H1 (cell line): ENCODE measurements around the gene CUL2. TPM values are rescaled to one million over a fixed set of nuclear protein-coding genes. Genes with fewer than 3 reads are reported as not detected.

Source experiments
- CTCF ChIA-PET: fragments of 300-600 bp; sonication (Branson Sonifier 250); formaldehyde crosslinking; loops from one replicate; lab custom pipeline; 2021; ENCODE audit not compliant: partially characterized antibody; lab: Charles Lee
- POLR2A ChIA-PET: fragments of 300-600 bp; sonication (Branson Sonifier 250); formaldehyde crosslinking; loops from one replicate; lab custom pipeline; 2021; ENCODE audit warnings: inconsistent platforms; ENCODE audit not compliant: partially characterized antibody; lab: Charles Lee
- DNase-seq, 2 experiments: peaks; one replicate each; pipeline versions ENCODE4 v3.0.0 to v3.0.0-alpha.2; 2010 to 2022; ENCODE audit warnings: low spot score in 2 of 2, low read depth in 1 of 2, mixed read lengths in 1 of 2
- FAIRE-seq: peaks from 2 replicates; lab custom pipeline; 2011; peaks lifted over from hg19 to GRCh38; lab: Jason Lieb, UNC
- H2AFZ ChIP-seq: 2 replicates; pipeline ENCODE4 v1.8.1; 2012; ENCODE audit warnings: low read length, inconsistent platforms
- H2AK5ac ChIP-seq: 2 replicates; pipeline ENCODE4 v1.6.1; 2013; ENCODE audit warnings: low read depth, low read length
- H2BK120ac ChIP-seq: replicated peaks from 2 replicates; pipeline ENCODE3; 2013; ENCODE audit warnings: low read depth, low read length, inconsistent platforms
- H2BK12ac ChIP-seq: 2 replicates; pipeline ENCODE4 v1.6.1; 2013; ENCODE audit warnings: low read depth, low read length
- H2BK15ac ChIP-seq: 2 replicates; pipeline ENCODE4 v1.6.1; 2013; ENCODE audit warnings: low read length
- H2BK20ac ChIP-seq: 2 replicates; pipeline ENCODE4 v1.6.1; 2013; ENCODE audit warnings: low read length
- H2BK5ac ChIP-seq: 2 replicates; pipeline ENCODE4 v1.6.1; 2013; ENCODE audit warnings: low read depth, low read length
- H3K14ac ChIP-seq: 2 replicates; pipeline ENCODE4 v1.6.1; 2013; ENCODE audit warnings: inconsistent platforms; ENCODE audit not compliant: insufficient read length
- H3K18ac ChIP-seq: 2 replicates; pipeline ENCODE4 v1.6.1; 2013; ENCODE audit warnings: low read length; ENCODE audit errors: extremely low read depth
- H3K23ac ChIP-seq: 2 replicates; pipeline ENCODE4 v1.6.1; 2013; ENCODE audit warnings: inconsistent platforms; ENCODE audit not compliant: insufficient read length
- H3K23me2 ChIP-seq: 2 replicates; pipeline ENCODE4 v1.6.1; 2013; ENCODE audit warnings: low read depth, low read length
- H3K27ac ChIP-seq: 2 replicates; pipeline ENCODE4 v1.6.1; 2011; ENCODE audit warnings: low read depth, low read length, inconsistent platforms
- H3K27me3 ChIP-seq, 4 experiments: replicated peaks in 1 of 4; 1 replicate in 1 of 4; 2 replicates in 3 of 4; pipeline versions ENCODE4 v1.6.1 to v1.8.1; 2011 to 2013; ENCODE audit warnings: low read length in 3 of 4, mild to moderate bottlenecking in 3 of 4, inconsistent platforms in 2 of 4, mixed read lengths in 2 of 4, moderate library complexity in 1 of 4; ENCODE audit not compliant: control insufficient read depth in 3 of 4, insufficient read depth in 3 of 4; ENCODE audit errors: extremely low read depth in 1 of 4
- H3K36me3 ChIP-seq, 4 experiments: 2 replicates each; pipeline versions ENCODE4 v1.6.1 to v1.8.1; 2011 to 2013; ENCODE audit warnings: mild to moderate bottlenecking in 4 of 4, low read length in 3 of 4, moderate library complexity in 2 of 4, control low read depth in 1 of 4, inconsistent platforms in 1 of 4; ENCODE audit not compliant: insufficient read depth in 4 of 4, control insufficient read depth in 2 of 4
- H3K4ac ChIP-seq: replicated peaks from 2 replicates; pipeline ENCODE3; 2013; ENCODE audit warnings: low read length, low read depth, mixed read lengths, inconsistent platforms; ENCODE audit not compliant: insufficient read length
- H3K4me1 ChIP-seq, 4 experiments: replicated peaks in 1 of 4; 1 replicate in 1 of 4; 2 replicates in 3 of 4; pipeline versions ENCODE4 v1.6.1 to v1.8.1; 2011 to 2013; ENCODE audit warnings: low read length in 3 of 4, inconsistent platforms in 2 of 4, mixed read lengths in 1 of 4; ENCODE audit not compliant: insufficient read depth in 4 of 4, control insufficient read depth in 3 of 4
- H3K4me2 ChIP-seq, 2 experiments: 2 replicates each; pipeline versions ENCODE4 v1.6.1 to v1.8.1; 2011 to 2013; ENCODE audit warnings: low read depth in 2 of 2, low read length in 2 of 2, control low read depth in 1 of 2, inconsistent platforms in 1 of 2, mild to moderate bottlenecking in 1 of 2; ENCODE audit not compliant: insufficient read depth in 1 of 2
- H3K4me3 ChIP-seq, 4 experiments: fragments of 200-600, 300-600 bp in 1 of 4; sonication (generic), shearing (Covaris generic), sonication (Bioruptor Twin) in 1 of 4; 2 replicates each; pipeline versions ENCODE4 v1.5.1 to v1.8.1; 2011 to 2016; ENCODE audit warnings: low read length in 4 of 4, low read depth in 3 of 4, control low read depth in 2 of 4, inconsistent platforms in 2 of 4, mild to moderate bottlenecking in 2 of 4, mixed read lengths in 1 of 4, moderate library complexity in 1 of 4; ENCODE audit not compliant: insufficient read depth in 2 of 4; ENCODE audit errors: extremely low read depth in 1 of 4
- H3K56ac ChIP-seq: replicated peaks from 2 replicates; pipeline ENCODE3; 2013; ENCODE audit warnings: low read depth, mild to moderate bottlenecking, mixed read lengths, low read length, inconsistent platforms; ENCODE audit not compliant: insufficient read length
- H3K79me1 ChIP-seq: 2 replicates; pipeline ENCODE4 v1.6.1; 2013; ENCODE audit warnings: low read depth, low read length, control low read depth
- H3K79me2 ChIP-seq, 2 experiments: 2 replicates each; pipeline versions ENCODE4 v1.6.1 to v1.8.1; 2012 to 2013; ENCODE audit warnings: low read length in 2 of 2, mild to moderate bottlenecking in 2 of 2, inconsistent platforms in 1 of 2; ENCODE audit not compliant: insufficient read depth in 2 of 2, control insufficient read depth in 1 of 2
- H3K9ac ChIP-seq, 4 experiments: replicated peaks in 1 of 4; 1 replicate in 1 of 4; 2 replicates in 3 of 4; pipeline versions ENCODE4 v1.6.1 to v1.8.1; 2011 to 2013; ENCODE audit warnings: low read depth in 3 of 4, low read length in 3 of 4, control low read depth in 2 of 4, mild to moderate bottlenecking in 2 of 4, moderate library complexity in 2 of 4, inconsistent platforms in 1 of 4; ENCODE audit errors: extremely low read depth in 1 of 4
- H3K9me3 ChIP-seq, 2 experiments: 2 replicates each; pipeline versions ENCODE4 v1.6.1 to v1.8.1; 2012 to 2013; ENCODE audit warnings: mild to moderate bottlenecking in 2 of 2, moderate library complexity in 2 of 2, control low read depth in 1 of 2, inconsistent platforms in 1 of 2, low read depth in 1 of 2, low read length in 1 of 2, mixed read lengths in 1 of 2; ENCODE audit not compliant: insufficient read depth in 2 of 2
- H4K20me1 ChIP-seq, 2 experiments: replicated peaks in 1 of 2; 2 replicates each; pipeline versions ENCODE3 to v1.8.1; 2011 to 2013; ENCODE audit warnings: inconsistent platforms in 2 of 2, low read length in 2 of 2, mild to moderate bottlenecking in 1 of 2; ENCODE audit not compliant: insufficient read depth in 2 of 2, control insufficient read depth in 1 of 2
- H4K5ac ChIP-seq: 2 replicates; pipeline ENCODE4 v1.6.1; 2013; ENCODE audit warnings: low read length, low read depth, mixed read lengths, inconsistent platforms; ENCODE audit not compliant: insufficient read length
- H4K8ac ChIP-seq: 2 replicates; pipeline ENCODE4 v1.8.0; 2013; ENCODE audit warnings: mild to moderate bottlenecking, moderate library complexity, low read length, inconsistent platforms; ENCODE audit not compliant: insufficient read depth; ENCODE audit errors: extremely low read depth
- H4K91ac ChIP-seq: replicated peaks from 2 replicates; pipeline ENCODE3; 2013; ENCODE audit warnings: low read length, mixed read lengths, inconsistent platforms; ENCODE audit not compliant: insufficient read length
- NANOG ChIP-seq: IDR thresholded peaks from 2 replicates; pipeline ENCODE4 v1.6.1; 2011; ENCODE audit warnings: low read length, low read depth, mild to moderate bottlenecking, inconsistent platforms; ENCODE audit not compliant: insufficient read depth, poor library complexity, severe bottlenecking
- RAD21 ChIP-seq, 2 experiments: IDR thresholded peaks in 1 of 2; conservative IDR thresholded peaks in 1 of 2; 2 replicates each; pipeline ENCODE4 v1.6.1; 2011; ENCODE audit warnings: low read depth in 2 of 2, low read length in 2 of 2, improper control_type of control experiment in 1 of 2, inconsistent platforms in 1 of 2, mild to moderate bottlenecking in 1 of 2, moderate library complexity in 1 of 2
- WGBS, 2 experiments: shearing (Covaris generic) in 1 of 2; methylation state at CpG; one replicate each; pipeline versions ENCODE4 v1.1.6 to v1.1.7; 2013 to 2015; ENCODE audit warnings: low lambda C conversion rate in 2 of 2, mixed read lengths in 2 of 2, inconsistent platforms in 1 of 2, low coverage in 1 of 2, missing lambda C conversion rate in 1 of 2; ENCODE audit not compliant: insufficient replicate concordance in 2 of 2, insufficient coverage in 1 of 2, insufficient read length in 1 of 2; ENCODE audit errors: extremely low coverage in 1 of 2, missing lambda C conversion rate in 1 of 2; 5-methylcytosine and 5-hydroxymethylcytosine counted together
- polyA plus RNA-seq, 7 experiments: library from polyadenylated mRNA; depleted of rRNA in 3 of 7; stranded (reverse) in 5 of 7; unstranded in 2 of 7; fragments of >200 nt in 5 of 7; fragments of 200-250 nt in 2 of 7; gene quantifications; 1 replicate in 5 of 7; 2 replicates in 1 of 7; 4 replicates in 1 of 7; pipeline versions ENCODE4 v1.2.1 to v1.2.3, GENCODE V29; 2011 to 2013; ENCODE audit warnings: missing spikeins in 2 of 7, mixed read lengths in 2 of 7
- total RNA-seq: library from RNA; stranded (reverse); fragmentation: NEBNext Ultra II Directional; extraction: Animal tissue kit (Norgen Biotek cat#: 25700); gene quantifications from 2 replicates; pipeline ENCODE4 v1.2.1, GENCODE V29; 2021

Gene CUL2
- total and polyA plus RNA-seq, 2 of the 8 experiments (the other 6 are each of a cell fraction or from before 2014, with no cell fraction given), result 10.2 to 43.1 TPM

- Histone ChIP-seq H2AFZ (no peak overlapping the region), H3K14ac (no peak overlapping the region), H3K4me2 (no peak overlapping the region; a peak in 1 of 4 replicates), H3K9ac (no peak overlapping the region), H2BK20ac (no peak overlapping the region), H2BK12ac (no peak overlapping the region), H2BK5ac (no peak overlapping the region), H4K20me1 (no peaks in the 10 kb centered on the region), H2BK15ac (no peak overlapping the region), H3K36me3 (no peaks in the 10 kb centered on the region), H3K23me2 (no peaks in the 10 kb centered on the region), H3K27me3 (no peaks in the 10 kb centered on the region), H4K8ac (no peak overlapping the region), H3K79me1 (no peaks in the 10 kb centered on the region), H2AK5ac (no peak overlapping the region; the same call in 1 of the 2 replicates), H3K9me3 (no peaks in the 10 kb centered on the region), H2BK120ac (no peak overlapping the region), H3K4me3 (no peak overlapping the region), H4K5ac (no peak overlapping the region), H3K56ac (no peak overlapping the region), H3K27ac (no peak overlapping the region), H3K23ac (no peak overlapping the region), H3K4me1 (peaks cover 0 to 8% (median 1%) of the 10 kb centered on the region in 4 experiments; a peak in 4 of 7 replicates), H4K91ac (no peak overlapping the region), H3K18ac (no peak overlapping the region), H3K4ac (no peak overlapping the region), H3K79me2 (no peaks in the 10 kb centered on the region)
- CTCF ChIA-PET, result interaction anchor here (0.6 to 2.6 kb wide), 6 partner anchors 8 to 425 kb away, joined by 3 to 13 read pairs (median 4); no protein-coding TSS in a partner anchor
- POLR2A ChIA-PET, result interaction anchor here (0.6 to 2.7 kb wide), 2 partner anchors 9 to 375 kb away, joined by 4 to 6 read pairs; no protein-coding TSS in a partner anchor
- DNase-seq (no peak), FAIRE-seq (no peak)
- 67% methylated on average over 4 of the region's 4 CpGs; no CpG with 5 or more reads in 1 of the 2 experiments for WGBS, 2 experiments
- TF ChIP-seq RAD21 (IDR thresholded peaks at IDR 0.05 in 1 of 2, conservative IDR thresholded peaks at IDR 0.05 in 1 of 2; ENCODE audit: low read depth in 2 of 2, low read length in 2 of 2) (no peak), NANOG (no peak)
These were observed 86.2 kb downstream of the CUL2 start for GRCh38 chr10:35003906-35004305.
